ENCODE results near the gene CCSER1.
"Not testable (repeated sequence)": the region's sequence is repeated elsewhere in the genome, so short reads cannot be mapped to it uniquely, and the experiment has no call there.

CCSER1 gene

DNA sequence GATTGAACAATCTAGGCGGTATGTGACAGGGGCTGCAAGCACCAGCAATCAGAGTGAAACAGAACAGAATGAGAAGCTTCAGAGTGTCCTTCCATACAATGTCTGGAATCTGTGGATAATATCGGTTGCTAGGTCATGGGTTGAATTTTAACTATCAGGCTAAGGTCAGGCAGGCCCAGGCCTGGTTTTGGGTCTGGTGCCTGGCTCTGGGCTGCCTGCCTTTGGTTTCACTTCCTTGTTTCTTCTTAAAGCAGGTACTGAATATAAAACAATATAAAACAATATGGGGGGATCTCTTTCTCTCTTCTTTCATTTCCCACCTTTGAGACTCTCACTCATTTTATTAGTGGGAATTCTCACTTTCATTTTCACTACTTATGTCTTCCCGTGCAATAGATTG is 962.0 kb downstream of the CCSER1 start:
- no peak for DNase-seq

DNA sequence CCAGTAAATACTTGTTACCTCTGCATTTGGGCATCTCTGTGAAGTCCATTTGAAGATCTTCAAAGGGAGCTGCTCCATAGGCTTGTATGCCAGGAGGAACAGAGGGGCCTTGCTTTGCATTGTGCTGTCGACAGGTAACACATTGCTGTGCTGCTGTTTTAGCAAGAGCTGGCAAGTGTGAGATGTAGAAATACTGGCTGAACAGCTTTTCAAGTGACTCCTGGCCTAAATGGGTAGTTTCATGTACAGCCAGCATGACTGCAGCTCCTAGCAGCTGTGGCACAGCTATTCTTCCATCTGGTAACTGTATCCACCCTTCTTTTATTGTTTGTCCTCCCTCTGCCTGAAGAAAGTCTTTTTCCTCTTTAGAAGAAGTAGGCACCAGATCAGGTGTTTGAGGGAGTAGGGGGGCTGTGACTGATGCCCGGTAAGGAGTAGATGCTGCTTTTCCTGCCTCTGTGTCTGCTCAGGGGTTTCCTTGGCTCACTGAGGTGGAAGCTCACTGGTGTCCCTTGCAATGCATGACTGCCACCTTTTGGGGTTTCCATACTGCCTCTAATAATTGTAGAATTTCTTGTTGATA is 965.3 kb downstream of the CCSER1 start:
- no peak for DNase-seq

DNA sequence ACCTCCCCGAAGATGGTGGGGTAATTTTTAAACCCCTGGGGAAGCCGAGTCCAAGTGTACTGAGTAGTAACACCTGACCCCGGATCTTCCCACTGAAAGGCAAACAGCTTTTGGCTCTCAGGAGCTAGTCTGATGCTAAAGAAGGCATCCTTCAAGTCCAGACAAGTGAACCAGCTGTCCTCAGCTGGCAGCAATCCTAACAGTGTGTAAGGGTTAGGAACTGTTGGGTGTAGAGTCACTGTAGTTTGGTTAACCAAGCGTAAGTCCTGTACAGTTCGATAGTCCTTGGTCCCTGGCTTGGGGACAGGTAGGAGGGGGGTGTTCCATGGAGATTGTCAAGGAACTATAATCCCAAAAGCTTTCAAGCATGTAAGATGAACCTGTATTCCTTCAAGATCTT is 967.0 kb downstream of the CCSER1 start:
- DNase-seq: not testable (repeated sequence)

DNA sequence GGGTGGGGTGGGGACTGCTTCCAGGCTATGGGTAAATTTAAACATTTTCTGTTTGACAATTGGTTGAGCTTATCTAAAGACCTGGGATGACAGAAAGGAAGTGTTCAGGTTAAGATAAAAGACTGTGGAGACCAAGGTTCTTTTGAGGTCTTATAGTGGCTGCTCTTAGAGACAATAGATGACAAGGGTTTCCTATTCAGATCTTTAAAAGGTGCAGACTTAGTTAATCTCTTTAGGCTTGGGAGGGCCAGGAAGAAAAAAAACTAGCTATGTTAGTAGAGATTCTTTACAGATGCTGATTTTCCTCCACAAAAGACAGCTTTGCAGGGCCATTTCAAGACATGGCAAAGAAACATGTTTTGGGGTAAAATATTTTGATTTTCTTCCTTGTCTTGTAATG is 972.5 kb downstream of the CCSER1 start:
- DNase-seq: no peak

DNA sequence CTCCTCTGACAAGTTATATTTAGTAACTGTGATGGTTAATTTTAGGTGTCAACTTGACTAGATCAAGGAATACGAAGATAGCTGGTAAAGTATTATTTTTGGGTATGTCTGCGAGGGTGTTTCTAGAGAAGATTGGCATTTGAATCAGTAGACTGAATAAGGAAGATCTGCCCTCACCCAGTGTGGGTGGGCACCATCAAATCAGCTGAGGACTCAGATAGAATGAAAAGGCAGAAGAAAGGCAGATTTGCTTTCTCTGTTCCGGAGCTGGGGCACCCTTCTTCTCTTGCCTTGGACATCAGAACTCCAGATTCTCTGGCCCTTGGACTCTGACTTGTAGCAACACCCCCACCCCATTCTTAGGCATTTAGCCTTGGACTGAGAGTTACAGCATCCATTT is 981.6 kb downstream of the CCSER1 start:
- DNase-seq: no peak

DNA sequence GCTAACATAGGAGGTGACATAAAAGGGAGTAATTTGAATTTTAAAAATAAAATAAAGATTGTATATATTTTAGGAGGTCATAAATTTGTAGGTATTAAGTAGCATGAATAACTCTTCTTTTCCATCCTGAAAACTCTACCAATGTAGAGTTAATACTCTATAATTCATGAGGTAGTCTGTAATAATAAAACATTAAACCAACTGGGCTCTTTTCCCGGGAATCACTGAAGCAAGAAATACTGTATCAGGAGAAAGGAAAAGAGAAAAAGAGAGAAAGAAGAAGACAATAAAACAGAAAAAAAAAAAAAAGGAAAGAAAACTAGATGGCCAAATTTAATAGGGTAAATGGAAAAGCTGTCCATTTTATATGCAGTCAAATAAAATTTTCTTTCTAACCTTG is 984.4 kb downstream of the CCSER1 start:
- no peak for DNase-seq

DNA sequence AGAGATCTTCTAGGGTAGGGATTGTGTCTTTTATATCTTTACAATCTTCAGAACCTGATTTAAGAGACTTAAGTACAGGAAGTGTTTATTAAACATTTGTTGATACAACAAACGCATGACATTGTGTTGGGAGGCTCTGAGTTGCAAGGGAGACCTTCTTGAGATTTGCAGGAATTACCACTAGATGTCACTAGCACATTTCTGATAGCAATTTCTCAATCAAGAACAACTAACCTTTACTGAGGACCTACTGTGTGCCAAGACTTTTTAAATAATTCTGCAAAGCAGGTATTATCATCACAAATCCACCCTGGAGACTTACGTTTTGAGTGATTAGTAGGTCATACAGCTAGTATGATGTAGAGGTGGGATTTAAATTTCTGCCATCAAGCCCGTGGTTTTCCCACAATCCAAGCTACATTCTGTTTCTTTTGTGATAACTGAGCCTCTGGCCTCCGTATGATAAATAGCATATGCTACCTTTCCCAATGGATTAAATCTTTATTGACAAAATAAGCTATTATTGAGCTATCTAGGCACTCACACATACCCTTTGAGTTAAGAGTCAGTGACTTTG is 986.0 kb downstream of the CCSER1 start:
- DNase-seq: no peak

DNA sequence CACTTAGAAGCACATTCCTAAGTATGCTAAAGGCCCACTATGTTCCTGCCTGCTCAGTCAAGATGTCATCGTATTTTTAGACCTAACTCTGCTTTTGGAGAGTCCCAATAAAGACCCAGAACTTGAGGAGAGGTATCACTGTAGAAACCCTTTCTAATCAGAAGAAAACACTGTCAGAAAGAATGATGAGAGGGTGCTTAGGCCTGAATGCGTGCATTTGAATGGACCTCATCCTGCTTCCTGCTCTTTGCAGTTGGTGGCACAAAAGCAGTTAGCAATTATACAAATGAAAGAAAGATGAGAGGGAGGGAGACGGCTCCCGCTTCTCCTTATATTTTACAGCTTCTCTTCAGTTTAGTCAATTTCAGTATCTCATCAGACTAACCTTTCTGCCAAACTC is 987.2 kb downstream of the CCSER1 start:
- no peak for DNase-seq

DNA sequence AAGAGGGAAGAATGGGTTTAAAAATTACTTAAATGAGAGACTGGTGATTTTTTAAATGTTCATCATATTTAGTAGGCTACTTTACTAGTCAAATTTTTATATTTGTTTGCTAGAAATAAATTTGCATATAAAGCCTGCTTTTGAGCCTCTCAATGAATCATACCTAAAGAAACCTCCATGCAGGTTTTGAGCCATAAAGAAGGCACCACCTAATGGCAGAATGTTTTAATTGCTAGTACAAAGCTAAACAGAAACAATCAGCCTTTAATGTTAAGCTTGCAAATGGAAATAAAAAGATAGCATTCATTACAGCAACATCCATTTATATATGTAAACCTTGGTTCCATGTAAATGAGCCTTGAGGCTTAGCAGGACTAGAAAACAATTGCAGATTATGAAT is 989.7 kb downstream of the CCSER1 start:
- DNase-seq: no peak

DNA sequence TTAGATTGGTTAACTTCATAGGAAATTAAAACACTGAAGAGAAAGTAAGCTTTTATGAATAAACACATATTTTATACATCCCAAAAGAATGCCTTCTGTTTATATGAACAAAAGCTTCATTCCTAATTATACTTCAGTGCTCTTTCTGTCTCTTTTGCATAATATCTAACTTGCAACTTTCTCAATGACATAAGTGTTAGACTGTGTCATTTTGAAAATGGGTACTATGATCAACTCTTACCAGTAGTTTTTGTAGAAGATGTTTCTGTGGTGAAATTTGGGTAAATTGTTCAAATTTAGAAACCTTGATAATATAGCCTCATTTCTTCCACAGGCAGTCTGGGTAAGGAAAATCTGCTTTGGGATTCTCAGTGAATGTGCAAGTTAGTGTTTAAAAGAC is 991.4 kb downstream of the CCSER1 start:
- no peak for DNase-seq

DNA sequence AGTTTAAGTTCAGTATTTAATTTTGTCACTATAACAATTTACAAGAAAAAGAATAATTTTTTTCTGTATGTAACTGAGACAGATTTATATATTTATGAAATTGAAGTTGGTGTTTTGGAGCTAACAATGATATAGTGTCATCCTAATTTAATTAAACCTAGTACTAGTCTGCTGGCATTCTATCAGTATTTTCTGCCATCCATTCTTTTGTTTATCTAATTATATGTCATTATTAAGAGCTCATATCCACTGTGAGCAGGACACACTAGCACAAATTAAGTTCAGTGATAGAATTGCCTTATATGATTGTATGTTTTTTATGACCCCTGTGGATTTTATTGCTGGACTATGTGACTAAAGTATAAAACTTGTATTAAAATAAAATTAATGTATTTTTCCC is 996.5 kb downstream of the CCSER1 start:
- no peak for DNase-seq

DNA sequence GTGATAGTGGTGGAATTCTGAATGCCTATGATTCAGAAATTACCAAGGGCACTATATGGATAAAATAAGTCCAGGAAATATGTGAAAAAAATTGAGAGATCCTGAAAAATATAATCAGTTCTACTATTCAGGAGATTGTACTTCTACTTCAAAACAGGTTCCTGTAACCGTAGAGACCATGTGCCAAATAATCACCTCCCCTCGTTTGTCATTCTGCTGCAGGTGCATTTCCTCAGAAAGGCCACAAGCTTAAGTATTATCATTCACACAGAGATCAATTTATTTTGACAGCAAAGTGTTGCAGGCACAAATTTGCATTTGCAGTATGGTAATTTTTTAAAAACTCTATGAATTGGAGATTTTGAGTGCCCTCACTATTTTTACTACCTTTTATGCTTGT is 1000.0 kb downstream of the CCSER1 start:
- DNase-seq: no peak

DNA sequence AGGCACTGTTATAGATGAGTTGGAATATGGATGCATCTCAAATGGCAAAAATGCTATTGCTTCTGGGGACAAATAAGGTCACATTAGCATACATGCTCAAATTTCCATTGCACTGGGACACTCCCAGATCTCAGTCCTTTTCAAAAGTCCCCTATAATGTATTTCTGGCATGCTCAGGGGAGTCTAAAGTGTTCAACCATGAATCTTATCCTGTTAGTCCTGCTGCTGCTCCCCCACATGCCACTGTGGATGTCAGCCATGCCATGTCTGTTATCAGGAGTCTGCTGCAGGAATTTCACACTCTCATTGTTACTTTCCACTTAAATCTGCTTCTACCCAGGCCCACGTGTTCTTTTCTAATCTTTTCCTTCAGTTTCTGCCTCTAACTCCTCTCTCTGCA is 1000.6 kb downstream of the CCSER1 start:
- no peak for DNase-seq

DNA sequence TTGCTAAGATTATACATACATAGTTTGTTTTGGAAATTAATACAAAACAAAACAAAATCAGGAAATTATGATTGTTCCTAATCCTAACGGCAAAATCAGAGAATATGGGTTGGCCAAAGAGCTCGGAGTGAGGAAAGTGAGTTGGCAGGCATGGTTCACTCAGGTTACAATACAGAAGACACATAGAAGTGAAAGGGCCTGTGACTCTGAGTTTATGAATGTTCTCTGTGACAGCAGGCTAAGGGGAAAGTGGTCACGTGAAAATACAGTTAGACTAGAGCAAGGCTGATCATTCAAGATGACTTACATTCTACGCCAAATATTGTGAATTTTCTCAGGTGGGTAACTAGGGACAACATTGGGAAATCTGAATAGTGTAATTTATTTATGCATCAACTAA is 1001.3 kb downstream of the CCSER1 start:
- no peak for DNase-seq

DNA sequence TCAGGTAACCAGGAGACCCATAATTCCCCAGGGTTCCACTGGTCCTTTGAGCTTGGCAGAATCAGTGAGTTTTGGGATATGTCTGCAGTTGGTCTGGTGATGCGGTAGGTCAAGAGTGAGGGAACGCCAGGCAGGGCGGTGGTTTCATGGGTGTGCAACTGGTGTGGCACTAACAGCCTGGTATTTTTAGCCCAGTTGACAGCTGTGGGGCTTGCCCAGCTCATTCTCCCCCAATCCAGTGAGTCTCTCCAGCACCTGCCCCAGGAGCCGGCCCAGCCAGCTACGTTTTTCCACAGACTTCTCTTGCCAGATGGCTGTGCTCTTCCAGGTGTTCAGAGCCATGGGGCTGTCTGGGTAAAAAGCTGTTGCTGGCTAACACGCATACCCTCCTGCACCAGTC is 1019.9 kb downstream of the CCSER1 start:
- DNase-seq: no peak

DNA sequence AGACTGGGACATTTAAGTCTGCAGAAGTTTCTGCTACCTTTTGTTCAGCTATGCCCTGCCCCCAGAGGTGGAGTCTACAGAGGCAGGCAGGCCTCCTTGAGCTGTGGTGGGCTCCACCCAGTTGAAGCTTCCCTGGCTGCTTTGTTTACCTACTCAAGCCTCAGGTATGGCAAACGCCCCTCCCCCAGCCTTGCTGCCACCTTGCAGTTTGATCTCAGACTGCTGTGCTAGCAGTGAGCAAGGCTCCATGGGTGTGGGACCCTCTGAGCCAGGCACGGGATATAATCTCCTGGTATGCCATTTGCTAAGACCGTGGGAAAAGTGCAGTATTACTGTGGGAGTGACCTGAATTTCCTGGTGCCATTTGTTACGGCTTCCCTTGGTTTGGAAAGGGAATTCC is 1026.8 kb downstream of the CCSER1 start:
- DNase-seq: not testable (repeated sequence)

DNA sequence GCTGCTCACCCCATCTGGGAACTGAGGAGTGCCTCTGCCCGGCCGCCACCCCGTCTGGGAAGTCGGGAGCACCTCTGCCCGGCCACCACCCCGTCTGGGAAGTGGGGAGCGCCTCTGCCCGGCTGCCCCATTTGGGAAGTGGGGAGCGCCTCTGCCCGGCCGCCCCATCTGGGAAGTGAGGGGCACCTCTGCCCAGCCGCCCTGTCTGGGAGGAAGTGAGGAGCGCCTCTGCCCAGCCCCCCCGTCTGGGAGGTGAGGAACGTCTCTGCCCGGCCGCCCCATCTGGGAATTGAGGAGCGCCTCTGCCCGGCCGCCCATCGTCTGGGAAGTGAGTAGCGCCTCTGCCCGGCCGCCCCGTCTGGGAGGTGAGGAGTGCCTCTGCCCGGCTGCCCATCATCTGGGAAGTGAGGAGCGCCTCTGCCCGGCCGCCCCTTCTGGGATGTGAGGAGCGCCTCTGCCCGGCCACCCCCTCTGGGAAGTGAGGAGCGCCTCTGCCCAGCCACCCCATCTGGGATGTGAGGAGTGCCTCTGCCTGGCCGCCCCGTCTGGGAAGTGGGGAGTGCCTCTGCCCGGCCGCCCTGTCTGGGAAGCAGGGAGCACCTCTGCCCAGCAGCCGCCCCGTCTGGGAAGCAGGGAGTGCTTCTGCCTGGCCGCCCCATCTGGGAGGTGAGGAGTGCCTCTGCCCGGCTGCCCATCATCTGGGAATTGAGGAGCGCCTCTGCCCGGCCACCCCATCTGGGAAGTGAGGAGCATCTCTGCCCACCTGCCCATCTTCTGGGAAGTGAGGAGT is 1040.9 kb downstream of the CCSER1 start:
- DNase-seq: not testable (repeated sequence)

DNA sequence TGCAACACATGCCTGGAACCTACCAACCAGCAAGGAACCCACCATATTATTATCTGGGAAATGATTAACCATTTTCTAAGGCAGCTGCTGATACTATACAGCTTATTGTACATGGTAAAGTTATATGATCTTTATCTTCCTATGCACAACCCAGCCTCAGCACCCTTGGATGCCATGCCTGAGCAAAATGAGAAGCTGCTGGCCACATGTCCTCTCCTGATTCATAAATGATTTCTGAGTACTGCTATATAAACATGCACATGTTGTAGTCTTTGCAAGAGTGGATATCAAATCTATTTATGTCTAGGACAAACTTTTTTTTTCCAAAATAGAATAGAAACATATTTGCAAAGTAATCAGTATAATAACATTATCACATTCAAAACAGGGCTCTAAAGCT is 1043.6 kb downstream of the CCSER1 start:
- no peak for DNase-seq

DNA sequence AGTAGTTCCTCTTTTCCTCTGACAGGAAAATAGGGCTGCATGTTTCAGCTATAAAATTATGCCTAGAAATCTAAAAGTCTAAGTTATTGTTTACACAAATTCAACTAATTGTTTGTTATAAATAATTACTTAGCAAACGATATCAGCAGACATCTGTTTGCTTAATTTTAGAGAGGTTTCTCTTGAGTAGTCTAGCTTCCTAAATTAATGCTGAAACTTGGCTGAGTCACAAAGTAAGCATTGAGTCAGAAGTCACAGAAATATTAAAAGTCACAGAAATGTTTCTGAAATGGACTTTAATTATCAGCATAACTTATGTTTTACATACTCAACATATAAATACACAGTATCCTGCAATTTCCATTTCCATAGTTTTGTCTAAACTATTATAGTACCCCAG is 1044.0 kb downstream of the CCSER1 start:
- no peak for DNase-seq

DNA sequence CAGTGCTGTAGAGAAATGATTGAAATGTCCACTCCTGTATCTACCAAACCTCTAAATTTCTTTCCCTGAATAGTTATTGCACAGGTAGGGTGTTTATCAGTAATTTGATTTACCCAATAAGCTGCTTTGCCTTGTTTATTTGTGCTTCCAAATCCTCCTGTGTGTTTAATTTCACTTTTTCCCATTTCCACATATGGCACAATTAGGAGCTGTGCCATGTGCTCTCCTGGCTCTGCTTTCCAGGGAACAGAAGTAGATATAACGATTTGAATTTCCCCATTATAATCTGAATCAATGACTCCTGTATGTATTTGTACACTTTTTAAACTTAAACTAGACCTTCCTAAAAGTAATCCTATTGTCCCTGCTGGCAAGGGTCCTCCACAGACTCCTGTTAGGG is 1057.9 kb downstream of the CCSER1 start:
- DNase-seq: not testable (repeated sequence)

DNA sequence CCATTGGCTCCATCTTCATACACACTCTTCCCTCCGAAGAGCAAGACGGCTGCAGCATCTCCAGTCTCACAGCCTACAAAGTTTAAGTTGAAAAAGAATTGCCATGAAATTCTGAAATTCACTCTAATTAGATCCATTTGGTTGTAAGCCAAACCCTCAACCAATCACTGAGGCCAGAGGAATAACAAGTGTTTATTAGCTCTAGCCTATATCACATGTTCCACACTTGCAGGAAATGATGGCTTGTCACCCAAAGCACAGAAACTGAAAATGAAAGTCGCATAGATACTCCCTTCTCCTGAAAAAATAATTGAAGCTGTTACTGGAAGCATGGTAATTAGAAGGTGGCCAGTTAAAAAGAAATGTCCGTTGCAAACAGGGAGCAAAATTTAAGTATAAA is 1071.8 kb downstream of the CCSER1 start:
- no peak for DNase-seq

DNA sequence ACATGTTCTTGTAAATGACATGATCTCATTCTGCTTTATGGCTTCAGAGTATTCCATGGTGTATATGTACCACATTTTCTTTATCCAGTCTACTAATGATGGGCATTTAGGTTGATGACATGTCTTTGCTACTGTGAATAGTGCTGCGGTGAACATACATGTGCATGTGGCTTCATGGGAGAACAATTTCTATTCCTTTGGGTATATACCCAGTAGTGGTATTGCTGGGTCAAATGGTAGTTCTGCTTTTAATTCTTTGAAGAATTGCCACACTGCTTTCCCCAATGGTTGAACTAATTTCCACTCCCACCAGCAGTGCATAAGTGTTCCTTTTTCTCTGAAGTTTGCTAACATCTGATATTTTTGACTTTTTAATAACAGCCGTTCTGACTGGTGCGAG is 1080.3 kb downstream of the CCSER1 start:
- DNase-seq: no peak

DNA sequence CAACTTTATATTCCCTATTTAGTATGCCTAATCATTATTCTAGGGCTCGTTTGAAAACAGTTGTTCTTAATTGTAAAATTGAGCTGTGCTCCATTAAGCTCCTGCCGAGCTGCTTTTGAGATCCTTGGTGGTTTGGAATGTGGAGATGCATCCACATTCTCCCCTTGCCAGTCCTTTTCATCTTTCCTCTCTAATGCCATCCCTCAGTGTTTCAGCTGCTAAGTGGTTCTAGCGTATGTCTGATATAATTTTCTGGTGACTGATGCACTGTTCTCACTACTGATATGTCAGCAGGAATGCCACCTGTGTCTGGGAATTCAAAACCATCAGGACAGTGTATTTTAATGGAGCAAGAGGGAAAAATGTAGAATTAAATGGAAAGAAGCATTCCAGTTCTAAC is 1085.0 kb downstream of the CCSER1 start:
- no peak for DNase-seq

DNA sequence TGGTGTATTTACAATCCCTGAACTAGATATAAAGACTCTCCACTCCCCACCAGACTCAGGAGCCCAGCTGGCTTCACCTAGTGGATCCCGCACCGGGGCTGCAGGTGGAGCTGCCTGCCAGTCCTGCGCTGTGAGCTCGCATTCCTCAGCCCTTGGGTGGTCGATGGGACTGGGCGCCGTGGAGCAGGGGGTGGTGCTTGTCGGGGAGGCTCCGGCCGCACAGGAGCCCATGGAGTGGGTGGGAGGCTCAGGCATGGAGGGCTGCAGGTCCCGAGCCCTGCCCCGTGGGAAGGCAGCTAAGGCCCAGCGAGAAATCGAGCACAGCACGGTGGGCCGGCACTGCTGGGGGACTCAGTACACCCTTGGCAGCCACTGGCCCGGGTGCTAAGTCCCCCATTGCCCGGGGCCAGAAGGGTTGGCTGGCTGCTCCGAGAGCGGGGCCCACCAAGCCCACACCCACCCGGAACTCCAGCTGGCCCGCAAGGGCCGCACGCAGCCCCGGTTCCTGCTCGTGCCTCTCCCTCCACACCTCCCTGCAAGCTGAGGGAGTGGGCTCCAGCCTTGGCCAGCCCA is 1090.7 kb downstream of the CCSER1 start:
- not testable (repeated sequence) for DNase-seq
